Fibroblast of skin of back (primary cell): Measurements from ENCODE around the gene SDC3.
A peak's percentile ranks its signal among the peaks of the same experiment; 100 is the strongest.

Experiments used
- DNase-seq: peaks from one replicate; pipeline ENCODE4 v3.0.0-alpha.2; 2013

Gene SDC3

GRCh38 chr1:30904191-30904961 is 4.2 kb downstream of the SDC3 start:
- no peak for DNase-seq

- no peak for DNase-seq
These were observed 5.1 kb downstream of the SDC3 start for GRCh38 chr1:30903343-30904034.

GRCh38 chr1:30902593-30903290 is 5.8 kb downstream of the SDC3 start:
- no peak for DNase-seq

- DNase-seq, result no peak
These were observed 6.6 kb downstream of the SDC3 start for GRCh38 chr1:30901798-30902581.

GRCh38 chr1:30900931-30901560 is 7.5 kb downstream of the SDC3 start:
- DNase-seq, result no peak

GRCh38 chr1:30900486-30900885 is 8.1 kb downstream of the SDC3 start:
- DNase-seq, result no peak

GRCh38 chr1:30899577-30900389 is 8.8 kb downstream of the SDC3 start:
- DNase-seq, result no peak

- no peak for DNase-seq
These were observed 10.3 kb downstream of the SDC3 start for GRCh38 chr1:30898031-30898815.

- DNase-seq, result no peak
These were observed 11.7 kb downstream of the SDC3 start for GRCh38 chr1:30896905-30897304.

GRCh38 chr1:30895944-30896660 is 12.5 kb downstream of the SDC3 start:
- no peak for DNase-seq

GRCh38 chr1:30895382-30895943 is 13.1 kb downstream of the SDC3 start:
- no peak for DNase-seq

GRCh38 chr1:30894508-30894973 is 14.0 kb downstream of the SDC3 start:
- DNase-seq, result no peak

- no peak for DNase-seq
These were observed 14.6 kb downstream of the SDC3 start for GRCh38 chr1:30893776-30894507.

GRCh38 chr1:30892671-30893073 is 15.9 kb downstream of the SDC3 start:
- no peak for DNase-seq

- no peak for DNase-seq
These were observed 17.4 kb downstream of the SDC3 start for GRCh38 chr1:30891227-30891552.

- DNase-seq, result no peak
These were observed 17.9 kb downstream of the SDC3 start for GRCh38 chr1:30890502-30891226.

- DNase-seq, result peak; percentile 55
These were observed 19.0 kb downstream of the SDC3 start for GRCh38 chr1:30889511-30889910.

- DNase-seq, result no peak
These were observed 19.6 kb downstream of the SDC3 start for GRCh38 chr1:30888975-30889374.
